ENCODE measurements around the gene AIP. TPM values are rescaled to one million over a fixed set of nuclear protein-coding genes. Genes with fewer than 3 reads are reported as not detected.

AIP gene
- total RNA-seq, 2 experiments from 2014 or later: 152 to 159 TPM

- DNase-seq: peak; percentile 54
- Mint-ChIP-seq H3K36me3 (ENCODE audit: low read depth) (peaks cover 46% of the 10 kb centered on the region), H3K27me3 (no peaks in the 10 kb centered on the region), H3K27ac (peak overlapping the region; percentile 97), H3K4me1 (peaks cover 62% of the 10 kb centered on the region), H3K9me3 (no peaks in the 10 kb centered on the region), H3K4me3 (peak overlapping the region; percentile 94)
- ChIA-PET CTCF (interaction anchor here (0.8 to 4.4 kb wide), 13 partner anchors 8 to 68 kb away, joined by 3 to 67 read pairs (median 5); partner anchors contain the start of genes AIP, PITPNM1, PPP1CA and RAD9A), POLR2A (interaction anchor here (0.6 to 15.2 kb wide), 18 partner anchors 7 to 175 kb away, joined by 3 to 361 read pairs (median 34); partner anchors contain the start of genes AIP, PITPNM1, POLD4 and PPP1CA)
These were observed 43.3 kb upstream of the AIP start for GRCh38 chr11:67439321-67440228.

- H3K27me3 Mint-ChIP-seq: no peaks in the 10 kb centered on the region
These were observed 42.4 kb upstream of the AIP start for GRCh38 chr11:67440229-67441097.

DNA sequence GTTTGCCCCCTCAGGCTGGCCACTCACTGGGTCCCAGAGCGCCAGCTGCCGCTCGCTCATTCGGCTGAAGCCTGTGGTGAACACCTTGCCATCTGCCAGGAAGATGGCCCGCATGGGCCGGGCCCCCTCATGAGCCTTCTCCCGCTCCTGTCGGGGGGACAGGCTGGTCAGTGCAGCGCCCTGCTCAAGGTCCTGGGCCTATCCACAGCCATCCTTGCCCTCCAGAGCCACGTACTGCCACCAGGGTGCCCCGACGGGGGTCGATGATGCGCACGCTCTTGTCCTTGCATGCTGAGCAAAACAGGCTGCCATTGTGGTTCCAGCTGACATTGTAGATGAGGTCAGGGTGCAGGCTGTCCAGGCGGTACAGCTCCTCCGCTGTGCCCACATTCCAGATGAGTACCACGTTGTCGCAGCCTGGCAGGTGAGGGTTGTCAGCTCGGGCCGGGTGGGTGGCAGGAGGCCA lies 41.7 kb upstream of the AIP start:
- Mint-ChIP-seq H3K4me1 (peaks cover 67% of the 10 kb centered on the region), H3K4me3 (peak overlapping the region; percentile 9), H3K36me3 (ENCODE audit: low read depth) (peaks cover 37% of the 10 kb centered on the region), H3K27me3 (no peaks in the 10 kb centered on the region), H3K9me3 (no peaks in the 10 kb centered on the region), H3K27ac (peak overlapping the region; percentile 97)
- ChIA-PET CTCF (interaction anchor here (0.9 kb wide), 1 partner anchor 58 kb away, joined by 3 read pairs; no protein-coding TSS in a partner anchor), POLR2A (interaction anchor here (0.8 to 15.2 kb wide), 12 partner anchors 9 to 201 kb away, joined by 3 to 361 read pairs (median 6); partner anchors contain the start of genes AIP, CDK2AP2, PPP1CA and RPS6KB2)
- no peak for DNase-seq

More at GRCh38 chr11:67440229-67441097, 42.4 kb upstream of the AIP start:
- CTCF ChIA-PET: interaction anchor here (0.9 to 2.4 kb wide), 4 partner anchors 26 to 65 kb away, joined by 3 to 12 read pairs (median 4); partner anchors contain the start of gene PITPNM1
- Mint-ChIP-seq H3K27ac (peak overlapping the region; percentile 97), H3K4me1 (peaks cover 64% of the 10 kb centered on the region), H3K4me3 (peak overlapping the region; percentile 94), H3K36me3 (ENCODE audit: low read depth) (peaks cover 42% of the 10 kb centered on the region), H3K9me3 (no peaks in the 10 kb centered on the region)
- POLR2A ChIA-PET: interaction anchor here (0.8 to 15.2 kb wide), 16 partner anchors 8 to 201 kb away, joined by 3 to 361 read pairs (median 25); partner anchors contain the start of genes AIP, CDK2AP2, PPP1CA and RAD9A
- DNase-seq: peak; percentile 47

- Mint-ChIP-seq H3K36me3 (ENCODE audit: low read depth) (peaks cover 31% of the 10 kb centered on the region), H3K4me3 (peak overlapping the region; percentile 60), H3K27me3 (no peaks in the 10 kb centered on the region), H3K9me3 (no peaks in the 10 kb centered on the region), H3K27ac (peak overlapping the region; percentile 97), H3K4me1 (peaks cover 70% of the 10 kb centered on the region)
- CTCF ChIA-PET: interaction anchor here (0.9 kb wide), 1 partner anchor 59 kb away, joined by 3 read pairs; no protein-coding TSS in a partner anchor
- no peak for DNase-seq
- POLR2A ChIA-PET: interaction anchor here (1.1 to 15.2 kb wide), 6 partner anchors 9 to 42 kb away, joined by 3 to 361 read pairs (median 85); partner anchors contain the start of genes AIP, PPP1CA, RPS6KB2 and TBC1D10C
These were observed 41.0 kb upstream of the AIP start for GRCh38 chr11:67441731-67442351.

DNA sequence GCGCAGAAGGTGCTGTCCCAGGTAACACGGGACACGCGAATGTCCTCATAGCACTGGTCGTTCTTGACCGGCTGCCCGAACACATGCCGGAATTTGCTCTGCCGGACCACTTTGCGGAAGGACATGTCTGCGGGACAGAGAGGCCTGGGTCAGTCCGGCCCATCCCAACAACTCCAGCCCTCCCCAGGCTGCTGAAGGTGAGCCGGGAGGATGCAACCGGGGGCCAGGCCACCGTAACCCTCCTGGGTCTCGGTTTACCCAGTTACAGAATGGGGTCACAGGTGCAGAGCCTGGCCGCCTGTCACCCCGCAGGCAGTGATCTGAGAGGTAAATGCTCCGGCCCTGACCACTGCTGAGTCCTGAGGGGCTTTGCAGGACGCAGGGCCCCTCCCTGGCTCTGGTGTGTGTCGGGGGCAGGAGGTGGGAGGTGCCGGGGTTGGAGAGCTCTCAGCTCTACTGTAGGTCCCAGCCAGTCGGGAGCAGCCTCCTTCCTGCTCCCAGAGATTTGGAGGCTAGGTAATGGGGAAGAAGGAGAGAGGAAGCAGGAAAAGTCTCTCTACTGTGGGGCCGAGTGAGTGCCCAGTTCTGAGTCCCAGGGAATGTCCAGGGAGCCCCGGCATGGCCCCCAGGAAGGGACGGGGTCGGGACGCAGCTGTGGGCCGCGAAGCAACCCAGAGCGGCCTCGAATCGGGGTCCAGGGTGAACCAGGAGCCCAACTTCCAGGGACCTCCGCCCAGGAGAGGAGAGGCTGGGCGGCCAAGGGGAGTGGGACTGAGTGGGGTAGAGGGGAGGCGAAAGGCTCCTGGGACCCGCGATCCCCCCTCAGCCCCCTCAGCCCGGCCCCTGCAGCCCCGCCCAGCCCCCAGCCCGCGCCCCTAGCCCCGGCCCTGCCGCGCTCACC lies 40.1 kb upstream of the AIP start:
- Mint-ChIP-seq H3K27me3 (no peaks in the 10 kb centered on the region), H3K36me3 (ENCODE audit: low read depth) (peaks cover 24% of the 10 kb centered on the region), H3K27ac (peak overlapping the region; percentile 97), H3K4me1 (peaks cover 78% of the 10 kb centered on the region), H3K4me3 (peak overlapping the region; percentile 60), H3K9me3 (no peaks in the 10 kb centered on the region)
- CTCF ChIA-PET: no interaction called here
- no peak for DNase-seq
- POLR2A ChIA-PET: interaction anchor here (1.1 to 1.4 kb wide), 4 partner anchors 14 to 35 kb away, joined by 3 to 5 read pairs (median 4); partner anchors contain the start of gene RPS6KB2

DNA sequence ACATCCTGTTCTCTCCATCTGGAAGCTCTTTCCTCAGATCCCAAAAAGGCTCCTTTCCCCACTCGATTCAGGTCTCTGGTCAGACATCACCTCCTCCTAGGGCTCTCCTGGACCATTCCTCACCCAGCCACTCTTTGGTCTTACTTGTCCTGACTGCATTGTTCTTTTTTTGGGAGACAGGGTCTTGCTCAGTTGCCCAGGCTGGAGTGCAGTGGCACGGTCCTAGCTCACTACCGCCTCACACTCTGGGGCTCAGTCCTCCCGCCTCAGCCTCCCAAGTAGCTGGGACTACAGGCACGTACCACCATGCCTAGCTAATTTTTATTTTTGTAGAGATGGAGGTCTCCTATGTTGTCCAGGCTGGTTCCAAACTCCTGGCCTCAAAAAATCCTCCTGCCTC lies 37.3 kb upstream of the AIP start:
- peaks cover 72% of the 10 kb centered on the region for H3K4me1 Mint-ChIP-seq
- H3K27ac Mint-ChIP-seq: peak overlapping the region; percentile 82
- H3K36me3 Mint-ChIP-seq (ENCODE audit: low read depth): peaks cover 4% of the 10 kb centered on the region
- CTCF ChIA-PET: no interaction called here
- DNase-seq: no peak
- peak overlapping the region; percentile 9 for H3K4me3 Mint-ChIP-seq
- peaks cover 2% of the 10 kb centered on the region for H3K27me3 Mint-ChIP-seq
- no peaks in the 10 kb centered on the region for H3K9me3 Mint-ChIP-seq
- POLR2A ChIA-PET: interaction anchor here (1.0 to 1.9 kb wide), 4 partner anchors 9 to 59 kb away, joined by 3 to 13 read pairs (median 6); partner anchors contain the start of genes PITPNM1 and PTPRCAP

GRCh38 chr11:67448220-67448609 lies 34.6 kb upstream of the AIP start:
- Mint-ChIP-seq H3K9me3 (no peaks in the 10 kb centered on the region), H3K36me3 (ENCODE audit: low read depth) (no peaks in the 10 kb centered on the region), H3K27me3 (peaks cover 5% of the 10 kb centered on the region), H3K4me3 (no peak overlapping the region), H3K27ac (peak overlapping the region; percentile 47), H3K4me1 (peaks cover 52% of the 10 kb centered on the region)
- DNase-seq: no peak
- CTCF ChIA-PET: interaction anchor here (1.0 kb wide), 1 partner anchor 9 kb away, joined by 3 read pairs; no protein-coding TSS in a partner anchor
- POLR2A ChIA-PET: interaction anchor here (1.0 to 5.5 kb wide), 5 partner anchors 10 to 20 kb away, joined by 3 to 59 read pairs (median 4); partner anchors contain the start of genes PTPRCAP and RPS6KB2

DNA sequence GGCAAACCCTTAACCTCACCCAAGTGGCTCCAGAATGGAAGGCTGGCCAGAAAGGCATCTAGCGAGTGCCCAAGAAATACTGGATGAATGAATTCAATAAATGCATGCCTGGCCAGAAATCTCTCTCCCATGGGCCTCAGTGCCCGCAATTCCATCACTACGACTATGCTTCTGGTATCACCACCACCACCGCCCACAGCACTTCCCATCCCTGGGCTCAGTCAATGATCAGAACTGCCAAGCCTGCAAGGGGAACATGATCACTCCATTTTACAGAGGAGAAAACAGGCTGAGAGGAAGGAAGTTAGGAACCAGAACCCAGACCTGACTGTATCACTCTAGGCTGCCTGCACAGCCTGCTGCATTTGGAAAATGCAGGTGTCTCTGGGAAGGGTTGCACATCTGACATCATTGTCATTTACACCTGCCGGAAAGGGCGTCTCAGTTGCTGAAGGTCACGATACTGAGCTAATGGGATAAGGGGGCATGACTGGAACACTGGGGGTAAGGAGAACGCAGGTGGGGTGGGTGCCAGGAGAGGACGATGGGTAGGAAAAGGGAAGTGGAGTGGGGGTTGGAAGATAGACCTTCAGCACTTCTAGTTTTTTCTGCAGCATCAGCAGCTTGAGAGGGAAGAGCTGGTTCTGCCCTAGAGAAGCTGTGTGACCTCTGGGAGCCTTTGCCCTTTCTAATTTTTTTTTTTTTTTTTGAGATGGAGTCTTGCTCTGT lies 33.5 kb upstream of the AIP start:
- ChIA-PET POLR2A (interaction anchor here (1.1 to 5.5 kb wide), 4 partner anchors 11 to 21 kb away, joined by 3 to 59 read pairs (median 6); partner anchors contain the start of genes PTPRCAP and RPS6KB2), CTCF (interaction anchor here (0.9 kb wide), 1 partner anchor 48 kb away, joined by 3 read pairs; the partner anchor contains the start of gene PPP1CA)
- H3K4me3 Mint-ChIP-seq: no peak overlapping the region
- H3K27me3 Mint-ChIP-seq: peaks cover 5% of the 10 kb centered on the region
- no peaks in the 10 kb centered on the region for H3K36me3 Mint-ChIP-seq (ENCODE audit: low read depth)
- peaks cover 48% of the 10 kb centered on the region for H3K4me1 Mint-ChIP-seq
- no peaks in the 10 kb centered on the region for H3K9me3 Mint-ChIP-seq
- no peak overlapping the region for H3K27ac Mint-ChIP-seq
- no peak for DNase-seq

DNA sequence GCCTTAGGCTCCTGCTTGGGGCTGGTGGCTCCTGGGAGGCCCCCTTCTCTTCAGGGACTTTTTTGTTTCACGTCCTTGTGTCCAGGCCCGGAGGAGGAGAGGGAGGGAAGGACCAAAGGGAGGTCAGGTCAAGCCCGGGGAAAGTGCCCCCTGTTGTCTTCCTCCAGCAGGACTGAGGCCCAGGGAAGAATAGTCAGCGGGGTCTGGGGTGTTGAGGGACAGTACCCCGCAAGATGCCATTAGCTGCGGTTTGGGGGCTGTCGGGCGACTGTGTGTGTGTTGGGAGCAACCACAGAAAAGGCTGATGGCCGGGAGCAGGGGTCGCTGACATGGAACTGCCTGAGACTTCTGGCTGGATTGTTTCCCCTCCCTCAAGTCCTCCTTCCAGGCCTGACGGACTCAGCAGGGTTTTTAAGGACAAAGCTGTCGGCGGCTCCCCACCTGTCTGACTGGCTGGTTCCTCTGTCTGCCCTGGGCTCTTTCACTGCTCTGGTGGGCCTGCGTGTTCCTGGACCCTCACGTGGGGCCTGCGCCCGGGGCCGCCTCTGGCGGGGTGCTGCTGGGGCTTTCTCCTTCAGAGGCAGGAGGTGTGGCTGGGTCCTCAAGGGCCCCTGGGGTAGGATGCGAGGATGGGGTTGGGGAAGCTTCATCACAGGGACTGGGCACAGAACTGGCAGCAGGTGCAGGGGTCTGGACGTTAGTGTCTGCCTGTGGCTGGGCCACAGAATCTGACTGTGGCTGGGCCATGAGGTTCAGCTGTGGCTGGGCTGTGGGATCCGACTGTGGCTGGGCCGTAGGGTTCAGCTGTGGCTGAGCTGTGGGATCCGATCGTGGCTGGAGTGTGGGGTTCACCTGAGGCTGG lies 31.8 kb upstream of the AIP start:
- CTCF ChIA-PET: no interaction called here
- peaks cover 30% of the 10 kb centered on the region for H3K4me1 Mint-ChIP-seq

GRCh38 chr11:67451658-67451976 lies 31.2 kb upstream of the AIP start:
- ChIA-PET POLR2A (interaction anchor here (1.0 to 5.5 kb wide), 6 partner anchors 11 to 33 kb away, joined by 3 to 59 read pairs (median 6); partner anchors contain the start of genes AIP, PTPRCAP and TMEM134), CTCF (no interaction called here)
- DNase-seq: no peak
- Mint-ChIP-seq H3K4me1 (peaks cover 24% of the 10 kb centered on the region), H3K27me3 (peaks cover 5% of the 10 kb centered on the region), H3K36me3 (ENCODE audit: low read depth) (no peaks in the 10 kb centered on the region), H3K4me3 (no peak overlapping the region), H3K27ac (no peak overlapping the region), H3K9me3 (no peaks in the 10 kb centered on the region)

More for the DNA sequence above, 31.8 kb upstream of the AIP start:
- Mint-ChIP-seq H3K27ac (no peak overlapping the region), H3K27me3 (peaks cover 5% of the 10 kb centered on the region), H3K9me3 (no peaks in the 10 kb centered on the region), H3K4me3 (no peak overlapping the region), H3K36me3 (ENCODE audit: low read depth) (no peaks in the 10 kb centered on the region)
- no peak for DNase-seq
- POLR2A ChIA-PET: interaction anchor here (0.9 to 5.5 kb wide), 8 partner anchors 9 to 133 kb away, joined by 3 to 59 read pairs (median 6); partner anchors contain the start of genes AIP, PTPRCAP and TMEM134

All from activated CD4-positive, alpha-beta memory T cell treated with anti-CD3 and anti-CD28 coated beads, Interleukin-2, amount 10 ng/mL, durations not matched to agents 7 days and 5 days (primary cell).